Measurements from ENCODE around the gene TGFBR1.

TGFBR1 gene

GRCh38 chr9:99160173-99160572 lies 55.3 kb downstream of the TGFBR1 start:
- no peak for TF ChIP-seq ZBTB7A (IDR thresholded peaks at IDR 0.05; ENCODE audit: low read depth)
- TF ChIP-seq CEBPB (IDR thresholded peaks at IDR 0.05) = no peak
- TF ChIP-seq CREB1 (IDR thresholded peaks at IDR 0.05; ENCODE audit: low read depth) = no peak
- TF ChIP-seq TCF12 (IDR thresholded peaks at IDR 0.05; ENCODE audit: low read depth) = no peak
- TF ChIP-seq FOXM1 (IDR thresholded peaks at IDR 0.05; ENCODE audit: borderline replicate concordance, low read depth) = no peak
- no peak for TF ChIP-seq EGR1 (IDR thresholded peaks at IDR 0.05)
- no peak for TF ChIP-seq TEAD4 (IDR thresholded peaks at IDR 0.05)
- TF ChIP-seq NFIC (IDR thresholded peaks at IDR 0.05) = no peak
- TF ChIP-seq EP300 (IDR thresholded peaks at IDR 0.05; ENCODE audit: borderline replicate concordance) = no peak

GRCh38 chr9:99162759-99163364 lies 57.9 kb downstream of the TGFBR1 start:
- TF ChIP-seq FOXM1 (IDR thresholded peaks at IDR 0.05; ENCODE audit: borderline replicate concordance, low read depth) = no peak
- peak; percentile 68 for TF ChIP-seq RAD21 (IDR thresholded peaks at IDR 0.05; ENCODE audit: low read depth)
- TF ChIP-seq EGR1 (IDR thresholded peaks at IDR 0.05) = no peak

- TF ChIP-seq CREB1 (IDR thresholded peaks at IDR 0.05; ENCODE audit: low read depth) (no peak), TAF1 (IDR thresholded peaks at IDR 0.05; ENCODE audit: low read depth) (no peak), NFIC (IDR thresholded peaks at IDR 0.05) (no peak), YY1 (IDR thresholded peaks at IDR 0.05; ENCODE audit: low read depth) (no peak), REST (IDR thresholded peaks at IDR 0.05; ENCODE audit: low read depth) (no peak), EP300 (IDR thresholded peaks at IDR 0.05; ENCODE audit: borderline replicate concordance) (no peak), TEAD4 (IDR thresholded peaks at IDR 0.05) (no peak)
Observed at GRCh38 chr9:99166149-99166548, 61.2 kb downstream of the TGFBR1 start.

- TF ChIP-seq NFIC (IDR thresholded peaks at IDR 0.05) = no peak
- no peak for TF ChIP-seq FOXM1 (IDR thresholded peaks at IDR 0.05; ENCODE audit: borderline replicate concordance, low read depth)
- no peak for TF ChIP-seq TEAD4 (IDR thresholded peaks at IDR 0.05)
- TF ChIP-seq EGR1 (IDR thresholded peaks at IDR 0.05) = no peak
- no peak for TF ChIP-seq USF1 (IDR thresholded peaks at IDR 0.05)
- TF ChIP-seq TCF12 (IDR thresholded peaks at IDR 0.05; ENCODE audit: low read depth) = no peak
- TF ChIP-seq RAD21 (IDR thresholded peaks at IDR 0.05; ENCODE audit: low read depth) = no peak
- no peak for TF ChIP-seq CEBPB (IDR thresholded peaks at IDR 0.05)
- TF ChIP-seq YY1 (IDR thresholded peaks at IDR 0.05; ENCODE audit: low read depth) = no peak
- TF ChIP-seq REST (IDR thresholded peaks at IDR 0.05; ENCODE audit: low read depth) = no peak
Observed at GRCh38 chr9:99167119-99167518, 62.2 kb downstream of the TGFBR1 start.

- TF ChIP-seq TCF12 (IDR thresholded peaks at IDR 0.05; ENCODE audit: low read depth) = no peak
- TF ChIP-seq RAD21 (IDR thresholded peaks at IDR 0.05; ENCODE audit: low read depth) = no peak
- no peak for TF ChIP-seq CREB1 (IDR thresholded peaks at IDR 0.05; ENCODE audit: low read depth)
- no peak for TF ChIP-seq TEAD4 (IDR thresholded peaks at IDR 0.05)
- no peak for TF ChIP-seq MAX (IDR thresholded peaks at IDR 0.05)
- no peak for TF ChIP-seq CEBPB (IDR thresholded peaks at IDR 0.05)
- no peak for TF ChIP-seq USF1 (IDR thresholded peaks at IDR 0.05)
- TF ChIP-seq TAF1 (IDR thresholded peaks at IDR 0.05; ENCODE audit: low read depth) = no peak
- TF ChIP-seq REST (IDR thresholded peaks at IDR 0.05; ENCODE audit: low read depth) = no peak
- no peak for TF ChIP-seq YY1 (IDR thresholded peaks at IDR 0.05; ENCODE audit: low read depth)
- TF ChIP-seq ZBTB7A (IDR thresholded peaks at IDR 0.05; ENCODE audit: low read depth) = no peak
Observed at GRCh38 chr9:99167694-99168093, 62.8 kb downstream of the TGFBR1 start.
